ENCODE data around the gene SMIM15. TPM values are rescaled to one million over a fixed set of nuclear protein-coding genes. Genes with fewer than 3 reads are reported as not detected.

SMIM15 gene
- polyA plus RNA-seq, 1 of the 3 experiments (the other 2 are of a cell fraction): 51.1 TPM

DNA sequence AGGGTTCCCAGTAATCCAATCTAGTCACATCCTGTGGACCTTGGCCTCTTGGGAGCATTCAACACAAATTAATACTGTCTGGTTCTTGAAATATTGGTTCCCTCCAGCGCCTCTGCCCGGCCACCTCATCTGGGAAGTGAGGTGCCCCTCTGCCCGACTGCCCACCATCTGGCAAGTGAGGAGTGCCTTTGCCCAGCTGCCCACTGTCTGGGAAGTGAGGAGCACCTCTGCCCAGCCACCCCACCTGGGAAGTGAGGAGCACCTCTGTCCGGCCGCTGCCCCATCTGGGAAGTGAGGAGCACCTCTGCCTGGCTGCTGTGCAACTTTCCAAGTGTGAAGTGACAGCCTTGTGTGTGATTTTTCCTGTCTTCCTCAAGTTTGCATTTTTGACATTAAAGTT, 42.7 kb upstream of the SMIM15 start:
- Histone ChIP-seq H3K4me3 (ENCODE audit: low read depth in 2 of 2, low read length in 1 of 2) (no peak overlapping the region), H3K27me3 (ENCODE audit: insufficient read depth) (no peaks in the 10 kb centered on the region), H4K20me1 (ENCODE audit: insufficient read depth) (no peaks in the 10 kb centered on the region), H3K4me2 (no peak overlapping the region), H2AFZ (ENCODE audit: low read depth) (no peak overlapping the region), H3K9me2 (no peaks in the 10 kb centered on the region), H3K9me3 (no peaks in the 10 kb centered on the region), H3F3A (replicated peaks; ENCODE audit: insufficient read depth) (no peaks in the 10 kb centered on the region), H3K9ac (no peak overlapping the region), H3K79me2 (ENCODE audit: insufficient read depth) (no peaks in the 10 kb centered on the region), H3K27ac (ENCODE audit: low read depth in 2 of 2, low read length in 1 of 2) (no peak overlapping the region), H3K4me1 (ENCODE audit: control insufficient read depth in 1 of 2, insufficient read depth in 2 of 2, low read depth in 1 of 2, low read length in 1 of 2) (no peaks in the 10 kb centered on the region), H3K36me3 (replicated peaks in 1 of 2; ENCODE audit: control insufficient read depth in 1 of 2, insufficient read depth in 2 of 2, low read length in 1 of 2) (no peaks in the 10 kb centered on the region)
- CTCF ChIA-PET: interaction anchor here (1.0 kb wide), 1 partner anchor 25 kb away, joined by 3 read pairs; no protein-coding TSS in a partner anchor
- WGBS (ENCODE audit: low lambda C conversion rate): 60% methylated on average over 3 of the region's 5 CpGs
- POLR2A ChIA-PET: no interaction called here
- no peak for DNase-seq
- no peak for TF ChIP-seq RCOR1 (IDR thresholded peaks at IDR 0.05; ENCODE audit: low read length)
- TF ChIP-seq RXRA (IDR thresholded peaks at IDR 0.05; ENCODE audit: borderline replicate concordance, low read depth): no peak
- TF ChIP-seq TAF1 (IDR thresholded peaks at IDR 0.05; ENCODE audit: borderline replicate concordance, low read depth, low read length): no peak
- no peak for TF ChIP-seq RFX5 (IDR thresholded peaks at IDR 0.05; ENCODE audit: low read length)
- no peak for TF ChIP-seq TEAD4 (IDR thresholded peaks at IDR 0.05; ENCODE audit: borderline replicate concordance, insufficient read depth)
- TF ChIP-seq, protein P1, sequence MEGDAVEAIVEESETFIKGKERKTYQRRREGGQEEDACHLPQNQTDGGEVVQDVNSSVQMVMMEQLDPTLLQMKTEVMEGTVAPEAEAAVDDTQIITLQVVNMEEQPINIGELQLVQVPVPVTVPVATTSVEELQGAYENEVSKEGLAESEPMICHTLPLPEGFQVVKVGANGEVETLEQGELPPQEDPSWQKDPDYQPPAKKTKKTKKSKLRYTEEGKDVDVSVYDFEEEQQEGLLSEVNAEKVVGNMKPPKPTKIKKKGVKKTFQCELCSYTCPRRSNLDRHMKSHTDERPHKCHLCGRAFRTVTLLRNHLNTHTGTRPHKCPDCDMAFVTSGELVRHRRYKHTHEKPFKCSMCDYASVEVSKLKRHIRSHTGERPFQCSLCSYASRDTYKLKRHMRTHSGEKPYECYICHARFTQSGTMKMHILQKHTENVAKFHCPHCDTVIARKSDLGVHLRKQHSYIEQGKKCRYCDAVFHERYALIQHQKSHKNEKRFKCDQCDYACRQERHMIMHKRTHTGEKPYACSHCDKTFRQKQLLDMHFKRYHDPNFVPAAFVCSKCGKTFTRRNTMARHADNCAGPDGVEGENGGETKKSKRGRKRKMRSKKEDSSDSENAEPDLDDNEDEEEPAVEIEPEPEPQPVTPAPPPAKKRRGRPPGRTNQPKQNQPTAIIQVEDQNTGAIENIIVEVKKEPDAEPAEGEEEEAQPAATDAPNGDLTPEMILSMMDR (IDR thresholded peaks at IDR 0.05): no peak
- TF ChIP-seq POLR2AphosphoS5 (IDR thresholded peaks at IDR 0.05; ENCODE audit: low read depth, low read length): no peak
- TF ChIP-seq, protein P2, sequence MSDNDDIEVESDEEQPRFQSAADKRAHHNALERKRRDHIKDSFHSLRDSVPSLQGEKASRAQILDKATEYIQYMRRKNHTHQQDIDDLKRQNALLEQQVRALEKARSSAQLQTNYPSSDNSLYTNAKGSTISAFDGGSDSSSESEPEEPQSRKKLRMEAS (IDR thresholded peaks at IDR 0.05; ENCODE audit: low read depth): no peak
- no peak for TF ChIP-seq CHD2 (IDR thresholded peaks at IDR 0.05; ENCODE audit: low read length, partially characterized antibody)
- TF ChIP-seq, protein P3, sequence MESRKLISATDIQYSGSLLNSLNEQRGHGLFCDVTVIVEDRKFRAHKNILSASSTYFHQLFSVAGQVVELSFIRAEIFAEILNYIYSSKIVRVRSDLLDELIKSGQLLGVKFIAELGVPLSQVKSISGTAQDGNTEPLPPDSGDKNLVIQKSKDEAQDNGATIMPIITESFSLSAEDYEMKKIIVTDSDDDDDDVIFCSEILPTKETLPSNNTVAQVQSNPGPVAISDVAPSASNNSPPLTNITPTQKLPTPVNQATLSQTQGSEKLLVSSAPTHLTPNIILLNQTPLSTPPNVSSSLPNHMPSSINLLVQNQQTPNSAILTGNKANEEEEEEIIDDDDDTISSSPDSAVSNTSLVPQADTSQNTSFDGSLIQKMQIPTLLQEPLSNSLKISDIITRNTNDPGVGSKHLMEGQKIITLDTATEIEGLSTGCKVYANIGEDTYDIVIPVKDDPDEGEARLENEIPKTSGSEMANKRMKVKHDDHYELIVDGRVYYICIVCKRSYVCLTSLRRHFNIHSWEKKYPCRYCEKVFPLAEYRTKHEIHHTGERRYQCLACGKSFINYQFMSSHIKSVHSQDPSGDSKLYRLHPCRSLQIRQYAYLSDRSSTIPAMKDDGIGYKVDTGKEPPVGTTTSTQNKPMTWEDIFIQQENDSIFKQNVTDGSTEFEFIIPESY (IDR thresholded peaks at IDR 0.05; ENCODE audit: borderline replicate concordance, low read depth): no peak
- TF ChIP-seq SMC3 (IDR thresholded peaks at IDR 0.05; ENCODE audit: low read depth, low read length): no peak
- TF ChIP-seq MEF2A (IDR thresholded peaks at IDR 0.05; ENCODE audit: borderline replicate concordance, low read depth): no peak

DNA sequence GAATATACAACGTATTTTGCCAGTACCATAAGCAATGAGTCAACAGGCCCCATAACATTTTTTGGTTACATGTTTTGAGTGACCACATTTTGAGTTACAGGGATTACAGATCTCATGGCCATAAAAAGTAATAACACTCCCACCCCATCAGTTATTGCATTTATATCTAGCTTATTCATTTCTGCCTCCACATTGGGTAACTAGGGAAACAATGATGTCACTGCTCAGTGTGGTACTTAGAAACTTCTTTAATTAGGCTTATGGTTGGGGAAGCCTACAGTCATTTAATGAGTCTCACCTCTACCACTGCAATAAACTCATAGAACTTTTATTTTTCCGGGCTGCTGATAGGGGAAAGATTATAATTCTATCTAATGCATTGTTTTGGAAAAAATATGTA, 39.9 kb upstream of the SMIM15 start:
- Histone ChIP-seq H3K36me3 (replicated peaks in 1 of 2; ENCODE audit: control insufficient read depth in 1 of 2, insufficient read depth in 2 of 2, low read length in 1 of 2) (no peaks in the 10 kb centered on the region), H3K9me2 (no peaks in the 10 kb centered on the region), H4K20me1 (ENCODE audit: insufficient read depth) (no peaks in the 10 kb centered on the region), H3F3A (replicated peaks; ENCODE audit: insufficient read depth) (no peaks in the 10 kb centered on the region), H3K4me2 (no peak overlapping the region), H3K4me3 (ENCODE audit: low read depth in 2 of 2, low read length in 1 of 2) (no peak overlapping the region), H3K9me3 (no peaks in the 10 kb centered on the region), H3K79me2 (ENCODE audit: insufficient read depth) (no peaks in the 10 kb centered on the region), H3K27me3 (ENCODE audit: insufficient read depth) (no peaks in the 10 kb centered on the region), H3K27ac (ENCODE audit: low read depth in 2 of 2, low read length in 1 of 2) (no peak overlapping the region), H3K4me1 (ENCODE audit: control insufficient read depth in 1 of 2, insufficient read depth in 2 of 2, low read depth in 1 of 2, low read length in 1 of 2) (no peaks in the 10 kb centered on the region), H2AFZ (ENCODE audit: low read depth) (no peak overlapping the region), H3K9ac (no peak overlapping the region)
- WGBS (ENCODE audit: low lambda C conversion rate): 64% methylated on average over 2 of the region's 2 CpGs
- POLR2A ChIA-PET: no interaction called here
- DNase-seq: no peak
- CTCF ChIA-PET: no interaction called here
- TF ChIP-seq RAD21 (IDR thresholded peaks at IDR 0.05; ENCODE audit: low read length) (no peak), TCF12 (IDR thresholded peaks at IDR 0.05) (no peak), FOSL2 (IDR thresholded peaks at IDR 0.05; ENCODE audit: borderline replicate concordance, low read depth) (no peak)
- TF ChIP-seq, protein P4, sequence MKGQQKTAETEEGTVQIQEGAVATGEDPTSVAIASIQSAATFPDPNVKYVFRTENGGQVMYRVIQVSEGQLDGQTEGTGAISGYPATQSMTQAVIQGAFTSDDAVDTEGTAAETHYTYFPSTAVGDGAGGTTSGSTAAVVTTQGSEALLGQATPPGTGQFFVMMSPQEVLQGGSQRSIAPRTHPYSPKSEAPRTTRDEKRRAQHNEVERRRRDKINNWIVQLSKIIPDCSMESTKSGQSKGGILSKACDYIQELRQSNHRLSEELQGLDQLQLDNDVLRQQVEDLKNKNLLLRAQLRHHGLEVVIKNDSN (IDR thresholded peaks at IDR 0.05; ENCODE audit: borderline replicate concordance, low read depth): no peak
